ENCODE results near the gene ABCD3.

- TF ChIP-seq CTCF (conservative IDR thresholded peaks at IDR 0.05; ENCODE audit: low read depth, low read length) (no peak), POLR2A (IDR thresholded peaks at IDR 0.05; ENCODE audit: low read depth, low read length) (no peak), CEBPB (IDR thresholded peaks at IDR 0.05; ENCODE audit: low read depth, low read length) (no peak)
Observed at GRCh38 chr1:94486990-94487389, 68.8 kb downstream of the ABCD3 start.
